Skeletal muscle tissue (tissue), 4 donors: Measurements from ENCODE around the gene ARHGAP42. TPM values are rescaled to one million over a fixed set of nuclear protein-coding genes. Genes with fewer than 3 reads are reported as not detected.

Source experiments
- H3K27ac ChIP-seq: one replicate; pipeline ENCODE4 v1.7.0; 2013; ENCODE audit warnings: mild to moderate bottlenecking, low read depth, low read length, inconsistent platforms
- H3K27me3 ChIP-seq, 3 donors: one replicate each; pipeline ENCODE4 v1.7.0; 2013; ENCODE audit warnings: low read length in 3 of 3; ENCODE audit not compliant: control insufficient read depth in 3 of 3, insufficient read depth in 3 of 3
- H3K36me3 ChIP-seq, 3 donors: one replicate each; pipeline ENCODE4 v1.7.0; 2013; ENCODE audit warnings: low read length in 3 of 3; ENCODE audit not compliant: control insufficient read depth in 3 of 3, insufficient read depth in 3 of 3
- H3K4me1 ChIP-seq, 3 donors: one replicate each; pipeline ENCODE4 v1.7.0; 2013; ENCODE audit warnings: low read length in 3 of 3, mild to moderate bottlenecking in 3 of 3; ENCODE audit not compliant: control insufficient read depth in 3 of 3, insufficient read depth in 3 of 3
- H3K4me3 ChIP-seq, 3 donors: one replicate each; pipeline ENCODE4 v1.7.0; 2013; ENCODE audit warnings: low read length in 3 of 3
- H3K9ac ChIP-seq, 3 donors: one replicate each; pipeline ENCODE4 v1.7.0; 2013; ENCODE audit warnings: low read length in 3 of 3, mild to moderate bottlenecking in 3 of 3, moderate library complexity in 2 of 3, low read depth in 1 of 3
- H3K9me3 ChIP-seq, 3 donors: one replicate each; pipeline ENCODE4 v1.7.0; 2013; ENCODE audit warnings: low read length in 3 of 3; ENCODE audit not compliant: control insufficient read depth in 3 of 3
- total RNA-seq: library from RNA; depleted of rRNA; stranded (reverse); fragments of >200 nt; gene quantifications from one replicate; pipeline ENCODE4 v1.2.3, GENCODE V29; 2014
- donor health status: Osteomylitis.

The ARHGAP42 gene
- total RNA-seq, 1 donor from 2014 or later = 23.5 TPM

DNA sequence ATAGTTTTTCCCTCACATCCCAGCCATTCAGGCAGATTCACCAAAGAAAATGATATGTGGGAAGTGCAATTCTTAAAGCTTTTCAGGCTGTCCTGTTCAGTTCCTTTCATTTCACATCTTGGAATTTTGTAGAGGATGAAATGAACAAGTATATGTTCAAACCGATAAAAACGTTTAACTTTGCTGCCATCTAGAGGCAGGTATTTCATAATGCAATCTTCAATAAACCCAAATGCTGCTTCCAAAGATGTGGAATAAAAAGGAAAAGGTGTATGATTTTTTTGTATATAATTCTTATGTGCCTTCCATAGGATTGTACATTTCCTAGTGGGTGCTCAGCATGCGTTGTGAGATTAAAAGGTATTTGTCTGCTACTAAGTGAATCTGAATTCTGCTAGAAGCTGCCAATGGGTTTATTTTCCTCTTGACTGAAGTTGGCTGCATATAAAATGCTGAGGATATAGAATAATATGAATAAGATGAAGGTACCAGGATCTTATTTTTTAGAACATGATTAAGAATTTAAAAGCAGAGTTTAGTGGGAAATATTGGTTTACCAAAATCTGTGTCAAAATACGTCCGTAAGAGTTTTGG is 243.2 kb downstream of the ARHGAP42 start:
- H3K9me3 ChIP-seq = no peaks in the 10 kb centered on the region
- no peaks in the 10 kb centered on the region for H3K36me3 ChIP-seq
- no peak overlapping the region for H3K27ac ChIP-seq
- no peaks in the 10 kb centered on the region for H3K4me1 ChIP-seq
- no peaks in the 10 kb centered on the region for H3K27me3 ChIP-seq
- no peak overlapping the region for H3K9ac ChIP-seq
- H3K4me3 ChIP-seq = no peak overlapping the region

DNA sequence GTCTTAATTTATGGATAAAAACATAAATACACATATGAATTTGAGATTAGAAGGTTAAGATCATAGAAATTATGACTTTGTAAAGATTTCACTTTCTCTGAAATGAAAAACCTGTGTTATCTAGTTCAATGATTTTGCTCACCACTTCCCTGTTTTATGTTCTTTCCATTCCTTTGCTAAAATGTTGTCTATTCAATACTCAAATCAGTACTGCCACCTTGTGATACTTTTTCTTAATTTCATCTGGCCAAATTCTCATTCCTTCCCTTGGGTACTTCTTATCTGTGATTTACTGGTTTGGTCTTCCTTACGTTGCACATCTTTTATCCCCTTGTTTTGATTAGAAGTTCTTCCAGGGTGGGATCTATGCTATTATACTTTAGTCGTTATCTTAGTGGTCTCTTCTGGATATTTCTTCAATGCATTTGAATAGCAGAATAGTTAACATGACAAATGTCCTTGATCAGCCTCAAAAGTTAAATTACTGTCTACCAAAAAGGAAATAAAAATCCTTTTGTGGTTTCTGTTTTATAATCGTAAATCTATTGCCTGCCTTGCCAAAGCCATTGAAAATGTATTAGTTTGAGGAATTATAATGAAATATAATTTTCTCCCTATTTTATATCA is 245.5 kb downstream of the ARHGAP42 start:
- Histone ChIP-seq H3K9me3 (no peaks in the 10 kb centered on the region), H3K27me3 (no peaks in the 10 kb centered on the region), H3K4me3 (no peak overlapping the region), H3K27ac (no peak overlapping the region), H3K9ac (no peak overlapping the region), H3K4me1 (no peaks in the 10 kb centered on the region), H3K36me3 (peaks cover 0 to 3% (median 0%) of the 10 kb centered on the region in 3 donors)

DNA sequence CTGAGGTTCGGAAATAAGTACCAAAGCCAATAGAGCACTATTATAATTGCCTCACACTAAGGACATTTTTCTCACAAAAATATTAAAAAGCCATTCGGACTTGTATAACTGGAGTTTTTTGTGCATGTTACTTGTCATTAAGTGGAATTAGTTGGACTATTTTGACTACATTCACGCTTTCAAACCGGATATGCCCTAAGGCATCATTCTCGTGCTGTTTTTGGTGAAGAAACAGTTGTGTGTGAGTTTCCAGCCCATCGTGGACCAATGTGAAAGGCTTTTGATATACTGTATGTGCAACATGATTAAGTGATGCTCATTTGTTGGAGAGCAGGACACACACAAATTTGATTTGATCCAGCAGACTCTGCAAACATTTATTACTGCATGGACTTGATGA is 249.7 kb downstream of the ARHGAP42 start:
- H3K27ac ChIP-seq = no peak overlapping the region
- no peaks in the 10 kb centered on the region for H3K27me3 ChIP-seq
- H3K9me3 ChIP-seq = no peaks in the 10 kb centered on the region
- H3K4me1 ChIP-seq = no peaks in the 10 kb centered on the region
- H3K9ac ChIP-seq = no peak overlapping the region
- peaks cover 0 to 3% (median 0%) of the 10 kb centered on the region in 3 donors for H3K36me3 ChIP-seq
- no peak overlapping the region for H3K4me3 ChIP-seq

DNA sequence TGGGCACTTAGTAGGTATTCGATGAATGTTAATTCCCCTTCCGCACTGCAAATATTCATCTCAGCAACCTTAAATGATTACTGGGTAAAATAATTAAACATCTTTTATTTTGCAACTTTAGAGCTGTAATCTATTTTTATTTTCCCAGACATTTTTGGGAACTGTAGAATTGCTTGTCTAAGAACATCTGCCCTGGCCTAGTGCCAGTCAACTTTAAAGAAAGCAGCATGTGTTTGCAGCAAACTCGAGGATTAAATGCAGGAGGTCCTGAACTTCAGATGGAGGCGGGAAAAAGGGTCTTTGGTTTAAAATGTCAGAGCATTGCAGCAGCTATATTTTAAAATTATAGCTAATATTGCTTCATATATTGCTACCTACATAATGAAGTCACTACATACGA is 252.5 kb downstream of the ARHGAP42 start:
- Histone ChIP-seq H3K9me3 (no peaks in the 10 kb centered on the region), H3K4me3 (no peak overlapping the region), H3K27ac (no peak overlapping the region), H3K9ac (no peak overlapping the region), H3K27me3 (no peaks in the 10 kb centered on the region), H3K4me1 (no peaks in the 10 kb centered on the region), H3K36me3 (peaks cover 0 to 3% (median 0%) of the 10 kb centered on the region in 3 donors)

DNA sequence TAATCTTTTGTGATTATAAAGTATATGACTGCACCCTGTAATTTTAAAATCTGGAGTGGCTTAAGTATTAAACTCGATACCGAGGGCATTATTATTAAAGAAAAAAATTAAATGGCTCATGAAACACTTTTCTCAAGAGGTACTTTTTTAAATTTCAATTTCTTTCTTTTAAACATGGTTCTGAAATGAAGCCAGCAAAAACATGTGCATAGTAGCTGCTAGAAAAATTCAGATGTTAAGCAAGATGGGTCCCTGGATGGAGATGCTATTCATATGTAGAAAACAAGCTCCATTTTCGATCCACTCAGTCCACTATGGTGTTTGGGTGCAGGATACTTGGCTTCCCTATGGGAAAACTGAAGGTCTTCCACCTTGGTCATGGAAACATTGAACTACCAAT is 253.0 kb downstream of the ARHGAP42 start:
- Histone ChIP-seq H3K9ac (no peak overlapping the region), H3K27ac (no peak overlapping the region), H3K36me3 (peaks cover 0 to 3% (median 0%) of the 10 kb centered on the region in 3 donors), H3K9me3 (no peaks in the 10 kb centered on the region), H3K27me3 (no peaks in the 10 kb centered on the region), H3K4me1 (no peaks in the 10 kb centered on the region), H3K4me3 (no peak overlapping the region)

DNA sequence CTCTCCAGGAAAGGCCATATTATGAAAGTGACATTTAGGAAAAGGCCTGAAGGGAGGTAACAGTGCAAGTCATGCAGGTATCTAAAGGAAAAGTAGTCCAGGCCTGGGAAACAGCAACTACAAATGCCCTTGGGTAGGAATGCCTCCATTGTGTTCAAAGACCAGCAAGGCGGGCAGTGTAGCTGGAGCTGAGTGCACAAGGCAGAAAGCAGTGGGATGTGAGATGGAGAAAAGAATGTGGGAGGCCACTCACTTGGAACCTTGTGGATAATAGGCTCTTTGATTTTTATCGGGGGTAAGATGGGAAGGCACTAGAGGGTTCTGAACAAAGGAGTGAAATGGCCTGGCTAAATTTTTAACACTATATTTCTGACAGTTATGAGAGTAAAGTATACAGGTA is 253.9 kb downstream of the ARHGAP42 start:
- Histone ChIP-seq H3K4me1 (no peaks in the 10 kb centered on the region), H3K4me3 (no peak overlapping the region), H3K36me3 (peaks cover 0 to 3% (median 0%) of the 10 kb centered on the region in 3 donors), H3K27me3 (no peaks in the 10 kb centered on the region), H3K9ac (no peak overlapping the region), H3K27ac (no peak overlapping the region), H3K9me3 (no peaks in the 10 kb centered on the region)

DNA sequence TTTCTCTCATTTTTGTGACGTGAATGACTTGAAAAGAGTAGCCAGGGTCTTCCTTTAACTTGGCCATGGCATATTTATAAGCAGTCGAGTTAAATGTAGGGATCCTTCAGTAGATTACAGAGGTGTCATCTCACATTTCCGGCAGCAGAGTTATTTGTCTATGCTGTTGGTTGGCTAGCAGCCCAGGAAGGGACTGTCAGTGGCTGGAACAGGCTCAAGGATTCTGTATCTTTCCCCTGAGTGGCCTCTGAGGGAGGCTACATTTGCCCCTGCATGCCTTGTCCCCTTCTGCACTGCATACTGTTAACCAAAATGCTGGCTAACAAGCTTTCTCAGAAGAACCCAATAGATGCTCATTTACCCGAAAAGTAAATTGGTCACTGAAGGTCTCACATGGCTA is 254.9 kb downstream of the ARHGAP42 start:
- Histone ChIP-seq H3K27ac (no peak overlapping the region), H3K36me3 (no peaks in the 10 kb centered on the region), H3K4me1 (no peaks in the 10 kb centered on the region), H3K27me3 (no peaks in the 10 kb centered on the region), H3K9me3 (no peaks in the 10 kb centered on the region), H3K9ac (no peak overlapping the region), H3K4me3 (no peak overlapping the region)

DNA sequence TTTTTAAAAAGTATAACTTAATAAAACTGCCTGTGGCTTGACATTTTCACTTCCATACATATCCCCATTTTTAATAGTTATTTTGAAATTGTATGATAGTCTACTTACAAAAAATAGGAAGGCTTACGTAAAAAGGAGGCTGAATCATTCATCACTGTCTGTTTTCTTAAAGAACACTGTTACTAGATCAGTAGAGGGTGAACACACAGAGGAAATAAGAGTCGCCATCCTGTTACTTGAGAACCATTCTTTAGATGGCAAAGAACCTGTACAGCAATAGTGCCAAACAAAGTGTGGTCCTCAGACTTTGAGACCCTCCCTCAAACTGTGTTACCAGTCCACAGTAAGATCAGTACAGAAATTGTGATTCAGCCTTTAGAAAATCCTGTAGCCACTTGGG is 261.8 kb downstream of the ARHGAP42 start:
- H3K9me3 ChIP-seq = no peaks in the 10 kb centered on the region
- H3K4me1 ChIP-seq = no peaks in the 10 kb centered on the region
- no peak overlapping the region for H3K9ac ChIP-seq
- H3K4me3 ChIP-seq = no peak overlapping the region
- H3K27me3 ChIP-seq = no peaks in the 10 kb centered on the region
- H3K27ac ChIP-seq = no peak overlapping the region
- H3K36me3 ChIP-seq = no peaks in the 10 kb centered on the region

DNA sequence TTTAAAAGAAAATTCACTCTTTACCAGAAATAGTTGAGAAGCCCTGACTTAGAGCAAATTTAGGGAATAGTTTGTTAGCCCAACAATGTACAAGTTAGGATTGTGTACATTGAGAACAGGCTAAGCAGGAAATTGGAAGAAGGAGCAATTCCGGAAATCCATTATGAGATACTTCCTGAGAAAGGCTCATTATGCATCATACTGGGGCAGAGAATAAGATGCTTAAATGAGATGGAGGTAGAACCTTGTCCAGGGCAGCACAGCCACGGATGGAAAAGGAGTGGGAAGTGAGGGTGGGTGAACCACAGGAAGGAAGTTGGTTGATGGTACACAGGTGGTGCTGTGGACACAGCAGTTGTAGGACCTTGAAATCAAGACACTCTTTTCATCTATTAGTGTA is 262.4 kb downstream of the ARHGAP42 start:
- H3K27me3 ChIP-seq = no peaks in the 10 kb centered on the region
- H3K4me1 ChIP-seq = no peaks in the 10 kb centered on the region
- no peak overlapping the region for H3K9ac ChIP-seq
- no peak overlapping the region for H3K4me3 ChIP-seq
- H3K36me3 ChIP-seq = no peaks in the 10 kb centered on the region
- no peaks in the 10 kb centered on the region for H3K9me3 ChIP-seq
- no peak overlapping the region for H3K27ac ChIP-seq

DNA sequence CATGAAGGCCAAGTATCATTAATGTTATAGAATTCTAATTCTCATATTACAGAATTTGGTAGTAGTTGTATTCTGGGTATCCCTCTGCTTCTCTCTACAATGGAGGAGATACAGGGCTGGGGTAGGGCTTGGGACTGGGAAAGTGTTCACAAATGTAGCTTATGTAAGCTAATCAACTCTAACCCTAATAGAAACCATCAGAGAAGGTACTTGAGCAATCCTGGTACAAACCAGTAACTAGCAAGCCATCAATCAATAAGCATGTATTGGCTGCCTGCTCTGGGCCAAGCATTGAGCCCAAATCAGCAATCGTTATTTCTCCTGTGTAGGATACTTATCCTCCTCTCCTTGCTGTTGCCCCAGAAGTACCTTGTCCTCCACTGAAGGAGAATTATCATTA is 268.2 kb downstream of the ARHGAP42 start:
- H3K9me3 ChIP-seq = no peaks in the 10 kb centered on the region
- H3K4me1 ChIP-seq = no peaks in the 10 kb centered on the region
- no peaks in the 10 kb centered on the region for H3K27me3 ChIP-seq
- H3K4me3 ChIP-seq = no peak overlapping the region
- H3K36me3 ChIP-seq = no peaks in the 10 kb centered on the region
- H3K27ac ChIP-seq = no peak overlapping the region
- H3K9ac ChIP-seq = no peak overlapping the region
